ENCODE measurements around the gene SUPT4H1. TPM values are rescaled to one million over a fixed set of nuclear protein-coding genes. Genes with fewer than 3 reads are reported as not detected.

Gene SUPT4H1
- total and polyA plus RNA-seq, 9 of the 15 experiments (the other 6 are each of a cell fraction or from before 2014, with no cell fraction given) = 62.1 to 320 (median 117) TPM

- no peak; the same call in none of the 2 replicates for TF ChIP-seq SMARCE1 (IDR thresholded peaks at IDR 0.05)
- TF ChIP-seq POLR2AphosphoS2 (IDR thresholded peaks at IDR 0.05; ENCODE audit: low read length) = peak; percentile 88
- no peak for TF ChIP-seq NFIC (IDR thresholded peaks at IDR 0.05)
- TF ChIP-seq RNF2 (IDR thresholded peaks at IDR 0.05) = peak; percentile 78; the same call in 1 of the 2 replicates
- 0 out of 2 replicates have a peak, but pooled peaks have one; percentile 14 for TF ChIP-seq ZFPM2 (CRISPR knock-in tag; IDR thresholded peaks at IDR 0.05)
- TF ChIP-seq RBFOX2 (IDR thresholded peaks at IDR 0.05; ENCODE audit: low read depth, low read length) = peak; percentile 87
- peak; percentile 80 for TF ChIP-seq ZBTB7A (IDR thresholded peaks at IDR 0.05; ENCODE audit: borderline replicate concordance, control insufficient read depth, low read depth, low read length)
- no peak for TF ChIP-seq SRSF9 (IDR thresholded peaks at IDR 0.05; ENCODE audit: borderline replicate concordance, low read depth, low read length)
- TF ChIP-seq ZNF224 (CRISPR knock-in tag; IDR thresholded peaks at IDR 0.05) = peak; percentile 54; the same call in 1 of the 2 replicates
- no peak for TF ChIP-seq SMAD2 (IDR thresholded peaks at IDR 0.05; ENCODE audit: low read depth, low read length)
- no peak for TF ChIP-seq GMEB1 (CRISPR knock-in tag; IDR thresholded peaks at IDR 0.05)
- no peak for TF ChIP-seq ZNF24 (IDR thresholded peaks at IDR 0.05)
- TF ChIP-seq ARID1B (IDR thresholded peaks at IDR 0.05) = peak; percentile 67
- TF ChIP-seq ZNF280A (IDR thresholded peaks at IDR 0.05; ENCODE audit: low read depth, partially characterized antibody) = no peak
- TF ChIP-seq THAP7 (CRISPR knock-in tag; IDR thresholded peaks at IDR 0.05) = no peak
- TF ChIP-seq HDAC6 (IDR thresholded peaks at IDR 0.05; ENCODE audit: low read depth, low read length) = no peak
- TF ChIP-seq FOXP4 (CRISPR knock-in tag; IDR thresholded peaks at IDR 0.05; ENCODE audit: borderline replicate concordance) = 0 out of 2 replicates have a peak, but pooled peaks have one; percentile 37
- TF ChIP-seq NCOR1 (IDR thresholded peaks at IDR 0.05) = peak; percentile 77
- TF ChIP-seq PTBP1 (IDR thresholded peaks at IDR 0.05; ENCODE audit: low read depth, low read length) = no peak
- no peak for TF ChIP-seq ZNF77 (CRISPR knock-in tag; IDR thresholded peaks at IDR 0.05)
- peak; percentile 39 for TF ChIP-seq GABPA (tag; conservative IDR thresholded peaks at IDR 0.05; ENCODE audit: low read depth)
- TF ChIP-seq ZNF239 (CRISPR knock-in tag; IDR thresholded peaks at IDR 0.05) = peak; percentile 18; the same call in 1 of the 2 replicates
- 0 out of 2 replicates have a peak, but pooled peaks have one; percentile 8 for TF ChIP-seq TARDBP (IDR thresholded peaks at IDR 0.05)
- TF ChIP-seq NCOA6 (IDR thresholded peaks at IDR 0.05) = no peak
- no peak for TF ChIP-seq TAL1 (IDR thresholded peaks at IDR 0.05)
- TF ChIP-seq KLF1 (tag; IDR thresholded peaks at IDR 0.05) = no peak
Observed at GRCh38 chr17:58330997-58331814, 20.8 kb downstream of the SUPT4H1 start (continued).
